Heart right ventricle (tissue), 16 donors: ENCODE results near the gene DDX39B. TPM values are rescaled to one million over a fixed set of nuclear protein-coding genes. Genes with fewer than 3 reads are reported as not detected.

Experiments
- ATAC-seq, 8 donors: fragments of 200-7000 bp; cut with Tn5 transposase; one replicate each; pipeline ENCODE4 v1.9.1; 2020; ENCODE audit warnings: mild to moderate bottlenecking in 8 of 8, moderate library complexity in 8 of 8, moderate number of reproducible peaks in 1 of 8
- DNase-seq, 2 donors: peaks; one replicate each; pipeline ENCODE4 v3.0.0-alpha.2; 2020
- H3K27ac ChIP-seq, 10 donors: fragments of 200-600 bp; sonication (generic) in 2 of 10; one replicate each; pipeline versions ENCODE4 v1.5.0 to v1.8.0; 2020 to 2022; ENCODE audit warnings: mild to moderate bottlenecking in 3 of 10
- H3K27me3 ChIP-seq, 7 donors: fragments of 200-600 bp; one replicate each; pipeline ENCODE4 v1.8.0; 2021 to 2022; ENCODE audit warnings: mild to moderate bottlenecking in 2 of 7
- H3K36me3 ChIP-seq, 9 donors: fragments of 200-600 bp; sonication (generic) in 1 of 9; one replicate each; pipeline versions ENCODE4 v1.5.0 to v1.8.0; 2020 to 2022; ENCODE audit warnings: mild to moderate bottlenecking in 2 of 9
- H3K4me1 ChIP-seq, 9 donors: fragments of 200-600 bp; sonication (generic) in 1 of 9; one replicate each; pipeline versions ENCODE4 v1.5.0 to v1.8.0; 2020 to 2022; ENCODE audit warnings: mild to moderate bottlenecking in 4 of 9
- H3K4me3 ChIP-seq, 10 donors: fragments of 200-600 bp; sonication (generic) in 2 of 10; one replicate each; pipeline versions ENCODE4 v1.5.0 to v1.8.0; 2020 to 2022; ENCODE audit warnings: mild to moderate bottlenecking in 7 of 10, moderate library complexity in 2 of 10
- H3K9me3 ChIP-seq, 11 donors: fragments of 200-600 bp in 10 of 11; sonication (generic) in 2 of 11; one replicate each; pipeline versions ENCODE4 v1.5.0 to v1.8.0; 2013 to 2022; ENCODE audit warnings: mild to moderate bottlenecking in 2 of 11, control low read depth in 1 of 11, moderate library complexity in 1 of 11
- WGBS, 2 donors: extraction: QIAGEN DNeasy Blood & Tissue Kit; methylation state at CpG; one replicate each; pipeline ENCODE4 v1.1.7; 2013; ENCODE audit warnings: inconsistent platforms in 1 of 2; 5-methylcytosine and 5-hydroxymethylcytosine counted together
- intact Hi-C, 10 donors: fragments of 100-400 bp; cut with DNase I; formaldehyde crosslinking; loops; one replicate each; pipeline versions ENCODE4 v1.11.1 to v1.14.2; 2022
- polyA plus RNA-seq, 2 donors: library from polyadenylated mRNA; stranded (reverse); fragments of 200-250 nt; gene quantifications; one replicate each; pipeline ENCODE4 v1.2.3, GENCODE V29; 2013
- total RNA-seq, 10 donors: library from RNA; stranded (reverse); fragmentation: NEBNext Ultra II Directional in 3 of 10; extraction: Animal tissue kit (Norgen Biotek cat#: 25700) in 3 of 10; gene quantifications; one replicate each; pipeline versions ENCODE4 v1.2.1 to v1.2.4, GENCODE V29; 2021 to 2023
- TF ChIP-seq, protein P1 (sequence below), 9 donors: fragments of 200-600 bp; sonication (generic) in 2 of 9; IDR thresholded peaks; one replicate each; pipeline versions ENCODE4 v1.5.0 to v1.8.0; 2021 to 2022; ENCODE audit warnings: antibody characterized with exemption in 9 of 9, mild to moderate bottlenecking in 5 of 9, moderate library complexity in 1 of 9
- donor health status: Arrhythmogenic right ventricular cardiomyopathy.
- donor health status: ischemic (EF 13 %, LVEDD 7.1; RV severe dilation, severe dysfunction).
- donor health status: healthy with polysubstance abuse.
- donor health status: DM: no; HTN: yes; CAD: no.
- donor health status: DM: no; HTN: no; CAD: no.
- donor health status: ischemic (EF 25% LVEDD 6.9; RV normal size, moderate dysfunction).
- donor health status: ischemic (EF 25% LVEDD 5.7; RV mildly dilated, moderate dysfunction).
- donor health status: healthy.
- donor health status: DM: yes; HTN: yes; CAD: no.
- donor health status: Ischemic cardiomyopathy.
- donor health status: ischemic (EF 35%, LVEDD 5.7; RV mildly dilated, moderate dysfunction).
- donor health status: nonischemic (EF 11% LVEDD 7.7; RV severe dilation, severe dysfunction).
- donor health status: DM: yes; HTN: yes; CAD: no.
- donor health status: PGD.
- donor health status: ischemic (EF 29% LVEDD 5.4; RV normal size, mild dysfunction).
- donor health status: nonischemic (EF 23%, LVEDD 6.1; RV moderate dilation, normal function).

Gene DDX39B
- total and polyA plus RNA-seq, 12 donors, result 154 to 422 (median 172) TPM

DNA sequence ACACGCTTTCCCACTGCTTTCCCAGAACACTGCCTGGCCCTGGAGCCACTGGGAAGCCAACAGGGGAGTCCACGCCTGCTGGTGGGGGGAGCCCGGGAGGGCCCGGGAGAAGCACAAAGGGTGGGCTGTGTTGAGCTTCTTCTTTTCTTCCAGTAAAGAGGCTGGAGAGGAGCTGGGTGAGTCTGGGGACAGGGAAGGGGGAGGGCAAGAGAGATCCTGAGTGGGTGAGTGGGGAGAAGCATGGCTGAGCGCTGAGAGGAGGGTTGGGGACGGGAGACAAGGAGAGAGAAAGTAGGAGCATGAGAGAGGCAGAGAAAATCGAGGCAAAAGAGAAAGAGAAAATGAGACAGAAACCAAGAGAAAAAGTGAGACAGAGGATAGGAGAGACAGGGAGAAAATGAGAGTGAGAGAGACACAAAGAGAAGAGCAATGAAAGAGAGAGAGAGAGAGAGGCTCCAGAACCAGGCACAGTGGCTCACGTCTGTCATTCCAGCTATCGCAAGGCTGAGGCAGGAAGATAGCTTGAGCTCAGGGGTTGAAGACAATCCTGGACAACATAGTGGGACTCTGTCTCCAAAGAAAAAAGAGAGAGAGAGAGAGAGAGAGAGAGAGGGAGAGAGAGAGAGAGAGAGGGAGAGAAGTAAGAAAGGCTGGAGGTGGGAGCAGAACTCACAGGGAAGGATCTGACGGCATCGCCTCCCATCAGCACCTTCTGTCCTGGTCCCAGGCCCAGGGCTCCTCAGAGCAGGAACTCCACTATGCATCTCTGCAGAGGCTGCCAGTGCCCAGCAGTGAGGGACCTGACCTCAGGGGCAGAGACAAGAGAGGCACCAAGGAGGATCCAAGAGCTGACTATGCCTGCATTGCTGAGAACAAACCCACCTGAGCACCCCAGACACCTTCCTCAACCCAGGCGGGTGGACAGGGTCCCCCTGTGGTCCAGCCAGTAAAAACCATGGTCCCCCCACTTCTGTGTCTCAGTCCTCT is 46.3 kb upstream of the DDX39B start:
- H3K36me3 ChIP-seq, result peaks cover 0 to 8% (median 0%) of the 10 kb centered on the region in 9 donors
- ATAC-seq (no peak), DNase-seq (no peak)
- H3K9me3 ChIP-seq, result no peaks in the 10 kb centered on the region
- peaks cover 0 to 57% (median 3%) of the 10 kb centered on the region in 9 donors for H3K4me1 ChIP-seq
- intact Hi-C loops, result no loop called here
- H3K27me3 ChIP-seq, result peaks cover 0 to 9% (median 0%) of the 10 kb centered on the region in 7 donors
- TF ChIP-seq, protein P1, sequence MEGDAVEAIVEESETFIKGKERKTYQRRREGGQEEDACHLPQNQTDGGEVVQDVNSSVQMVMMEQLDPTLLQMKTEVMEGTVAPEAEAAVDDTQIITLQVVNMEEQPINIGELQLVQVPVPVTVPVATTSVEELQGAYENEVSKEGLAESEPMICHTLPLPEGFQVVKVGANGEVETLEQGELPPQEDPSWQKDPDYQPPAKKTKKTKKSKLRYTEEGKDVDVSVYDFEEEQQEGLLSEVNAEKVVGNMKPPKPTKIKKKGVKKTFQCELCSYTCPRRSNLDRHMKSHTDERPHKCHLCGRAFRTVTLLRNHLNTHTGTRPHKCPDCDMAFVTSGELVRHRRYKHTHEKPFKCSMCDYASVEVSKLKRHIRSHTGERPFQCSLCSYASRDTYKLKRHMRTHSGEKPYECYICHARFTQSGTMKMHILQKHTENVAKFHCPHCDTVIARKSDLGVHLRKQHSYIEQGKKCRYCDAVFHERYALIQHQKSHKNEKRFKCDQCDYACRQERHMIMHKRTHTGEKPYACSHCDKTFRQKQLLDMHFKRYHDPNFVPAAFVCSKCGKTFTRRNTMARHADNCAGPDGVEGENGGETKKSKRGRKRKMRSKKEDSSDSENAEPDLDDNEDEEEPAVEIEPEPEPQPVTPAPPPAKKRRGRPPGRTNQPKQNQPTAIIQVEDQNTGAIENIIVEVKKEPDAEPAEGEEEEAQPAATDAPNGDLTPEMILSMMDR (IDR thresholded peaks at IDR 0.05), result no peak
- peak overlapping the region in 3 of 10 donors; percentile 44 to 94 (median 67) for H3K27ac ChIP-seq
- peak overlapping the region in 4 of 10 donors; percentile 0 to 51 (median 6) for H3K4me3 ChIP-seq
- 70 to 73% methylated on average over 12 of the region's 12 CpGs for WGBS, 2 donors

DNA sequence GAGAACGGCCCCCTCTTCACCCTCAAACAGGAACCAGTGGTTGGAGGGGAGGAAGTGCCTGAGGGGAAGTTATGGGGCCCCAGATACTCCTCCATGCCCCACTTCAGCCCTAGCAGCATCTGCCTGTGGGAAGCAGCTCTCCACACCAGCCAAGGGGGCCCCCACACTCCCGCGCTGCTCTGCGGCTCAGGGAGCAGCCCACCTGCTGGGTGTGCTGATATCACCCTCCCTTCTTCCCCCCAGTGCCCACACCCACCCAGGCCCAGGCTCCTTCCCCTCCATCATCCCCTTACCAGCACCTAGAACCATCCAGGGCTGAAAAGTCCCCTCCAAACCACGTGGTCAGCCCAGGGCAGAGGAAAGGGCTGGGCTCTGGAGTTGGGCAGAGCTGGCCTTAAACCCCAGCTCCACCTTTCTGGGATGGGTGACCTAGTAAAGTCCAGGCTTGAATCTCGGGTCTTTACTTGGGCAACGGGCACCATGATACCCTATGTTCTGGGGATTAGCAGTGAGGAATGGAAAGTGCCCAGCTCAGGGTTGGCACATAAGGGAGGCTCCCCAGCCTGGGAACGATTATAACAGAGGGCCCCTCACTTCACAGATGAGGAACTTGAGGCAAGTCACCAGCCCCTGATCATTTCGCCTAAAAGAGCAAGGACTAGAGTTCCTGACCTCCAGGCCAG is 44.9 kb upstream of the DDX39B start:
- Histone ChIP-seq H3K27me3 (peaks cover 0 to 9% (median 0%) of the 10 kb centered on the region in 7 donors), H3K4me3 (peak overlapping the region in 3 of 10 donors; percentile 11 to 51 (median 20)), H3K36me3 (peaks cover 0 to 8% (median 0%) of the 10 kb centered on the region in 9 donors), H3K27ac (peak overlapping the region in 5 of 10 donors; percentile 22 to 94 (median 44)), H3K4me1 (peaks cover 0 to 70% (median 11%) of the 10 kb centered on the region in 9 donors), H3K9me3 (no peaks in the 10 kb centered on the region)
- peak; percentile 47 to 74 (median 56) for ATAC-seq
- 63% methylated on average over 9 of the region's 9 CpGs for WGBS, 2 donors
- no peak for DNase-seq
- TF ChIP-seq, protein P1 (IDR thresholded peaks at IDR 0.05), result no peak
- intact Hi-C loops, result no loop called here

DNA sequence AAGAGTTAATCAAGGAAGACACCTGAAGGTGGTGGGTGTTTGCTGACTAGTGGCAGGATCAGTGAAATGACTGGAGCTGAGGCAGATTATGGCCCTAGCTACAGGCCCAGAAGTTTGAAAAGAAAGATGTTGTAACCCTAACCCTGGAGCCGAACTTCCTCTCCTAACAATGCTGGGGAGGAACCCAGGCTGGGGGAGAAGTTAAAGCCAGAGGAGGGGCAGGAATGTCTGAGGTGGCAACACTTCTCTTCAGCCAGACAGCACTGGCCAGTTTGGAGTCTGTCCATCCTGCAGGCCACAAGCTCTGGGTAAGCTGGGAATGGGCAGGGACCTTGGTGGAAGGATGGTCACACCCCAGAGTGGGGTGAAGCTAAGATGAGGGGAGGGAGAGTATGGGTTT is 44.2 kb upstream of the DDX39B start, which contains the start of gene LST1:
Gene LST1, plus strand, starts transcription at position 270 of the 400 bp plus-strand sequence. CDS start 1,023 bp downstream, outside the sequence.
- intact Hi-C loops, result no loop called here
- Histone ChIP-seq H3K9me3 (no peaks in the 10 kb centered on the region), H3K27me3 (peaks cover 0 to 9% (median 0%) of the 10 kb centered on the region in 7 donors), H3K4me1 (peaks cover 0 to 74% (median 15%) of the 10 kb centered on the region in 9 donors), H3K4me3 (peak within 1 kb of the TSS in 3 of 10 donors; percentile 11 to 51 (median 20)), H3K36me3 (peaks cover 0 to 8% (median 0%) of the 10 kb centered on the region in 9 donors), H3K27ac (peak within 1 kb of the TSS in 6 of 10 donors; percentile 22 to 94 (median 44))
- ATAC-seq (peak in 7 of 8 donors; percentile 7 to 56 (median 32)), DNase-seq (no peak)
- 51 to 61% methylated on average over 1 of the region's 1 CpG for WGBS, 2 donors
- TF ChIP-seq, protein P1 (IDR thresholded peaks at IDR 0.05), result no peak

DNA sequence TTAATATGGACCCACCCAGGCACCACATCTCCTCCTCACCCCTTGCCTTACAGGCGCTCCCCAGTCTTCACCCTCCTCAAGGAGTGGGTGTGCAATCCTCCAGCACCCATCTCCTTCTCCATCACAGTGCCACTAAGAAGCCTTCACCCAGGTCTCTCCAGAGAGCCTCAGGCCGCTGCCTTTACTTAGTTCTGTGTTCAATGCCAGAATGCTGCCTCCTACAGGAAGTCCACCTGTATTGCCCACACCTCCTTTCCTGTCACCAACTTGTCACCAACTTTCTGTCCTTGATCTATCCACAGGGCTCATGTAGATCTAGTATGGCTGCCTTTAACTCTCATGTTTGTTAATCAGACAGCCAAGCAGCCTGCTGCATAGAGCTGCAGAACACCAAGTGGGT is 43.7 kb upstream of the DDX39B start:
- no peak for ATAC-seq
- 64 to 77% methylated on average over 2 of the region's 2 CpGs for WGBS, 2 donors
- intact Hi-C loops, result no loop called here
- Histone ChIP-seq H3K4me3 (peak overlapping the region in 1 of 10 donors; percentile 51), H3K27ac (peak overlapping the region in 6 of 10 donors; percentile 22 to 94 (median 44)), H3K27me3 (peaks cover 0 to 9% (median 0%) of the 10 kb centered on the region in 7 donors), H3K9me3 (no peaks in the 10 kb centered on the region), H3K4me1 (peaks cover 0 to 76% (median 15%) of the 10 kb centered on the region in 9 donors), H3K36me3 (peaks cover 0 to 8% (median 0%) of the 10 kb centered on the region in 9 donors)
- no peak for DNase-seq
- TF ChIP-seq, protein P1 (IDR thresholded peaks at IDR 0.05), result peak in 4 of 9 donors; percentile 7 to 42 (median 10)
